Peyer's patch (tissue), 4 donors: ENCODE measurements around the gene SFTPD.

Source experiments
- POLR2A ChIP-seq, 2 donors: fragments of 450-650 bp; IDR thresholded peaks; one replicate each; pipeline ENCODE4 v1.5.1; 2017; ENCODE audit warnings: antibody characterized with exemption in 2 of 2, mild to moderate bottlenecking in 2 of 2, moderate library complexity in 2 of 2
- TF ChIP-seq, protein P1 (sequence below), 6 experiments: fragments of 450-650 bp in 4 of 6; fragments of 200-600 bp in 2 of 6; sonication (generic) in 1 of 6; IDR thresholded peaks; one replicate each; pipeline ENCODE4 v1.5.1; 2017 to 2019; ENCODE audit warnings: antibody characterized with exemption in 6 of 6, mild to moderate bottlenecking in 3 of 6, moderate library complexity in 1 of 6

GRCh38 chr10:79930267-79930666, 18.6 kb downstream of the SFTPD start:
- TF ChIP-seq, protein P1, sequence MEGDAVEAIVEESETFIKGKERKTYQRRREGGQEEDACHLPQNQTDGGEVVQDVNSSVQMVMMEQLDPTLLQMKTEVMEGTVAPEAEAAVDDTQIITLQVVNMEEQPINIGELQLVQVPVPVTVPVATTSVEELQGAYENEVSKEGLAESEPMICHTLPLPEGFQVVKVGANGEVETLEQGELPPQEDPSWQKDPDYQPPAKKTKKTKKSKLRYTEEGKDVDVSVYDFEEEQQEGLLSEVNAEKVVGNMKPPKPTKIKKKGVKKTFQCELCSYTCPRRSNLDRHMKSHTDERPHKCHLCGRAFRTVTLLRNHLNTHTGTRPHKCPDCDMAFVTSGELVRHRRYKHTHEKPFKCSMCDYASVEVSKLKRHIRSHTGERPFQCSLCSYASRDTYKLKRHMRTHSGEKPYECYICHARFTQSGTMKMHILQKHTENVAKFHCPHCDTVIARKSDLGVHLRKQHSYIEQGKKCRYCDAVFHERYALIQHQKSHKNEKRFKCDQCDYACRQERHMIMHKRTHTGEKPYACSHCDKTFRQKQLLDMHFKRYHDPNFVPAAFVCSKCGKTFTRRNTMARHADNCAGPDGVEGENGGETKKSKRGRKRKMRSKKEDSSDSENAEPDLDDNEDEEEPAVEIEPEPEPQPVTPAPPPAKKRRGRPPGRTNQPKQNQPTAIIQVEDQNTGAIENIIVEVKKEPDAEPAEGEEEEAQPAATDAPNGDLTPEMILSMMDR (IDR thresholded peaks at IDR 0.05): no peak
- TF ChIP-seq POLR2A (IDR thresholded peaks at IDR 0.05): no peak
